HCT116 (cell line): Measurements from ENCODE around the gene DENND4A.

ENCODE experiments used
- CTCF ChIP-seq, 3 experiments: fragments of 200-600 bp in 1 of 3; sonication (generic) in 1 of 3; IDR thresholded peaks in 2 of 3; conservative IDR thresholded peaks in 1 of 3; 2 replicates each; pipeline ENCODE4 v1.5.1; 2012 to 2017; ENCODE audit warnings: low read depth in 2 of 3, low read length in 2 of 3, antibody characterized with exemption in 1 of 3, borderline replicate concordance in 1 of 3, control low read depth in 1 of 3, mild to moderate bottlenecking in 1 of 3, mixed read lengths in 1 of 3, mixed run types in 1 of 3, moderate library complexity in 1 of 3; ENCODE audit not compliant: insufficient read depth in 1 of 3
- ELF1 ChIP-seq: IDR thresholded peaks from 2 replicates; pipeline ENCODE4 v1.6.1; 2012; ENCODE audit warnings: low read depth, borderline replicate concordance
- JUND ChIP-seq: IDR thresholded peaks from 2 replicates; pipeline ENCODE4 v1.6.1; 2012
- POLR2A ChIP-seq: IDR thresholded peaks from 2 replicates; pipeline ENCODE4 v1.7.0; 2011; ENCODE audit warnings: borderline replicate concordance; ENCODE audit not compliant: insufficient read depth, insufficient read length; ENCODE audit errors: extremely low read depth
- POLR2AphosphoS5 ChIP-seq: IDR thresholded peaks from 2 replicates; pipeline ENCODE4 v1.6.1; 2011; ENCODE audit warnings: mild to moderate bottlenecking, low read depth, low read length, moderate library complexity
- RAD21 ChIP-seq: IDR thresholded peaks from 2 replicates; pipeline ENCODE4 v1.6.1; 2012; ENCODE audit warnings: low read depth, mild to moderate bottlenecking
- REST ChIP-seq: IDR thresholded peaks from 2 replicates; pipeline ENCODE4 v1.6.1; 2012; ENCODE audit warnings: low read depth
- TCF7L2 ChIP-seq: IDR thresholded peaks from 2 replicates; pipeline ENCODE4 v1.7.0; 2011; ENCODE audit warnings: borderline replicate concordance, inconsistent platforms; ENCODE audit not compliant: insufficient read depth, insufficient read length; ENCODE audit errors: extremely low read depth

GRCh38 chr15:65777843-65778242, 14.2 kb downstream of the DENND4A start:
- no peak for TF ChIP-seq CTCF (IDR thresholded peaks at IDR 0.05 in 2 of 3, conservative IDR thresholded peaks at IDR 0.05 in 1 of 3; ENCODE audit: borderline replicate concordance in 1 of 3, insufficient read depth in 1 of 3, low read depth in 2 of 3, low read length in 2 of 3)
- TF ChIP-seq ELF1, result no peak
- TF ChIP-seq POLR2AphosphoS5, result no peak
- no peak for TF ChIP-seq JUND
- TF ChIP-seq REST, result no peak
- TF ChIP-seq POLR2A, result no peak
- TF ChIP-seq TCF7L2, result no peak
- no peak for TF ChIP-seq RAD21
